Activated naive CD4-positive, alpha-beta T cell (primary cell): ENCODE results near the gene EFCAB13.
"Not testable (repeated sequence)": the region's sequence is repeated elsewhere in the genome, so short reads cannot be mapped to it uniquely, and the experiment has no call there.

ENCODE experiments used
- DNase-seq, 4 experiments: peaks; one replicate each; lab custom pipeline; 2025; lab: John Stamatoyannopoulos, UW

EFCAB13 gene

DNA sequence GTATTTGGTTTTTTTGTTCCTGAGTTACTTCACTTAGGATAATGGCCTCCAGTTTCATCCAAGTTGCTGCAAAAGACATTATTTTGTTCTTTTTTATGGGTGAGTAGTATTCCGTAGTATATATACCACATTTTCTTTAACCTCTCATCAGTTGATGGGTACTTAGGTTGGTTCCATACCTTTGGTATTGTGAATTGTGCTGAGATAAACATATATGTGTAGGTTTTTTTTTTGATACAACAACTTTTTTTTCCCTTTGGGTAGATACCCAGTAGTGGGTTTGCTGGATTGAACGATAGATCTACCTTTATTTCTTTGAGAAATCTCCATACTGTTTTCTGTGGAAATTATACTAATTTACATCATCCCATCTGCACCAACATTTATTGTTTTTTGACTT, 6.8 kb downstream of the EFCAB13 start:
- no peak for DNase-seq

DNA sequence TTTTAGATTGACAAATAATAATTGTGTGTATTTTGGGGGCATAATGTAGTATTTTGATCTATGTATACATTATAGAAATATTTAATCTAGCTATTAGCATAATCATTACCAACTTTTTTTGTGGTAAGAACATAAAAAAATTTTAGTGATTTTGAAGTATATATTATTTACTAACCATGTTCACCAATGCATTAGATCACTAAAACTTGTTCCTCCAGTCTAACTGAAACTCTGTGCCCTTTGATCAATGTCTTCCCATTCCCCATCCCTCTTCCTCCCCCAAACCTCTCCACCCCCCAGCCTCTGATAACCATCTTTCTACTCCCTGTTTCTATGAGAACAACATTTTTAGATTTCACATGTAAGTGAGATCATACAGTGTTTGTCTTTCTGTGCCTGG, 8.5 kb downstream of the EFCAB13 start:
- no peak for DNase-seq

GRCh38 chr17:47335101-47335936, 11.6 kb downstream of the EFCAB13 start:
- no peak for DNase-seq

GRCh38 chr17:47338026-47338425, 14.3 kb downstream of the EFCAB13 start:
- DNase-seq: no peak

- DNase-seq: no peak
Observed at GRCh38 chr17:47352848-47353247, 29.1 kb downstream of the EFCAB13 start.

GRCh38 chr17:47358652-47359051, 34.9 kb downstream of the EFCAB13 start:
- no peak for DNase-seq

DNA sequence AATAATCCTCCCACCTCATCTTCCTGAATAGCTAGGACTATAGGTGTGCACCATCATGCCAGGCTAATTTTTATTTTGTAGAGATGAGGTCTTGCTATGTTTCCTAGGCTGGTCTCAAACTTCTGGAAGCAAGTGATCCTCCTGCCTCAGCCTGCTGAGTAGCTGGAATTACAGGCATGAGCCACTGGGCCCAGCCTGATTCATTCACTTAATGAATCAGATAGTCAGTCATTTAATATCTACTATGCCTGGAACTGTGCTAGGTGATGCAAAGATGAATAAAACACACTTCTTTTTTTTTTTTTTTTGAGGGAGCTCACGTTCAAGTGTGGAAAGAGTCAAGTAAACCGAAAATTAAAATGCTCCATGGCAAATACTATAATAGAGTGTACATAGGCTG, 39.4 kb downstream of the EFCAB13 start:
- DNase-seq: no peak

DNA sequence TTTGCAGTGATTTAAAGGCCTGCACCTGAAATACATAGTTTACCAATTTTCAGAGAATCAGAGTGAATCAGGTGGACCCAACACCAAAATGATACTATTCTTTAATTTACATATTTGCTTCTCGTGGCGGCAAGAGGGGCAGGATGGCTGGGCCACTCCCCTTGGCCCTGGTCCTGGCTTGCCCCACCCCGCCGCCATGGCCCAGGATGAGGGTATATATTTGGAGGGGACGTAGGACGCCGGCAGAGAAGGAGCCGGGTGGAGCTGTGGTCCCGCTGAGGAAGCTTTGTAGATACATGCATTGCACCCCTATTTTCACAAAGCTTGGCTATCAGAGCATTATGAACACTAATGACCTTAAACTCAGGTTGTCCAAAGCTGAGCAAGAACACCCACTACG, 43.5 kb downstream of the EFCAB13 start:
- no peak for DNase-seq

- no peak for DNase-seq
Observed at GRCh38 chr17:47368262-47368661, 44.5 kb downstream of the EFCAB13 start.

GRCh38 chr17:47370899-47371298, 47.1 kb downstream of the EFCAB13 start:
- not testable (repeated sequence) for DNase-seq

DNA sequence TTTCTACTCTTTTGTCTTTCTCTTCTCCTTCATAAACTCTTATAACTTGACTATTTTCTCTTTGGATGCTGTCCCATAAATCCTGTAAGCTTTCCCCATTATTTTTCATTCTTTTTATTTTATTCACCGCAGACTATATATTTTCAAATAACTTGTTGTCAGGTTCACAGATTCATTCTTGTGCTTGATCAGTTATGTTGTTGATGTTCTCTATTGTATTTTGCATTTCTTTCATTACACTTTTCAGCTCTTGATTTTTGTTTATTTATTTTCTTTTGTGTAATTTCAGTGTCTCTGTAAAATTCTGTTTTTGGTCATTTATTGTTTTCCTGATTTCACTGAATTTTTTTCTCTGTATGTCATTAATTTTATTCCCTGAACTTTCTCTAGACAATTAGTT, 49.2 kb downstream of the EFCAB13 start:
- DNase-seq: no peak

- no peak for DNase-seq
Observed at GRCh38 chr17:47376247-47376646, 52.5 kb downstream of the EFCAB13 start.

- no peak for DNase-seq
Observed at GRCh38 chr17:47388825-47389224, 65.1 kb downstream of the EFCAB13 start.

DNA sequence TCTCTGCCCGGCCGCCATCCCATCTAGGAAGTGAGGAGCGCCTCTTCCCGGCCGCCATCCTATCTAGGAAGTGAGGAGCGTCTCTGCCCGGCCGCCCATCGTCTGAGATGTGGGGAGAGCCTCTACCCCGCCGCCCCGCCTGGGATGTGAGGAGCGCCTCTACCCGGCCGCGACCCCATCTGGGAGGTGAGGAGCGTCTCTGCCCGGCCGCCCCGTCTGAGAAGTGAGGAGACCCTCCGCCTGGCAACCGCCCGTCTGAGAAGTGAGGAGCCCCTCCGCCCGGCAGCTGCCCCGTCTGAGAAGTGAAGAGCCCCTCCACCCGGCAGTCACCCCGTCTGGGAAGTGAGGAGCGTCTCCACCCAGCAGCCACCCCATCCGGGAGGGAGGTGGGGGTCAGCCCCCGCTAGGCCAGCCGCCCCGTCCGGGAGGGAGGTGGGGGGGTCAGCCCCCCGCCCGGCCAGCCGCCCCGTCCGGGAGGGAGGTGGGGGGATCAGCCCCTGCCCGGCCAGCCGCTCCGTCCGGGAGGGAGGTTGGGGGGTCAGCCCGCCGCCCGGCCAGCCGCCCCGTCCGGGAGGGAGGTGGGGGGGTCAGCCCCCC, 73.9 kb downstream of the EFCAB13 start:
- DNase-seq: not testable (repeated sequence)

DNA sequence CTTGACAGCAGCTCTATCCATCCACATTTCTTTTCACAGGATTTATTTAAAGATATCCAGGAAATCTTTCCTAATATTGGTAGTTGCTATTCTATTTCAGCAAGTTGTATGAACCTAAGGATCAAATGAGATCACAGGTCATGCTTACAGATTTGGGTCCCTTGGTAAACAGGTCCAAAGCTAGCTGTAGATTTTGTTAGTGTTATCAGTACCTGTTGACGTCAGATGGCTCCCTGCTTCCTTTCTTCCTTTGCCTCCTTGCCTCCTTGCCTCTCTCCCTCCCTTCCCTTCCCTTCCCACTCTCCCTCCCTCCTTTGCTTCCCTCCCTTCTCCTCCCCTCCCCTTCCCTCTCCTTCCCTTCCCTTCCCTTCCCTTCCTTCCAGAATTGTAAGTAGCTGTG, 76.6 kb downstream of the EFCAB13 start:
- no peak for DNase-seq

- DNase-seq: no peak
Observed at GRCh38 chr17:47401100-47401499, 77.3 kb downstream of the EFCAB13 start.

DNA sequence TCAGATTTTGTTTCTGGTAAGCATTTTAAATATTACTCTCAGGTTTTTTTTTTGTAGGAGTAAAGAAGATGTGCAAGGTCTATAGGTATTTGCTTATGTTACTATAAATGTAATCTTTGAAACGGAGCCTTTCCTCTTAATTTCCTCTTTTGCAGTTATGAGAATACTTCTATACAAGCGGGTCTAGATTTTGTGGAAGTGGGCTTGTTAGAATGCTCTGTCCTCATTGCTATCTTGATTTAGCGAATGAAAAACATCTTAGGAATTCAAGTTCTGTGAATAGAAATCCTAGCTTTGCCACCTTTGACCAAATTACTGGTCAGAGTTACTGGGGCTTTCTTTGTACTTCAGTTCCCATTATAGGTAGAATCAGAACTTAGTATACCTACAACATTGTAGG, 80.3 kb downstream of the EFCAB13 start:
- DNase-seq: no peak

DNA sequence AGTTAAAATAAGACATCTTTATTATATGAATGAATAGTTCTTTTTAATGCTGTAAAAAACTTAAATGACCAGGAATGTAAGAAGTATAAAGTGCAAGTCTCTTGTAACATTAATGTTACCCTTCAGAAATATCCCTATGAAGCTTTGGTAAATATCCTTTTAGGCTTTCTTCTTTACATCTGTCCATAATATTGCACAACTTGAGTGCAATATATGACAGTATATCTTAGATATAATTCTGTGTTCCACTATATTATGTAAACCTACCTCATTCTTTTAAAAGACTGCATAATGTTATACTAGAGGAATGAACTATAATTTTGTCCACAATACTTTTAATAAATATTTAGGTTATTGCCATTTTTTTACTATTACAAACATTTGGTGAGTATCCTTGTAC, 81.1 kb downstream of the EFCAB13 start:
- no peak for DNase-seq

GRCh38 chr17:47413872-47414271, 90.1 kb downstream of the EFCAB13 start:
- no peak for DNase-seq

- no peak for DNase-seq
Observed at GRCh38 chr17:47414612-47415011, 90.9 kb downstream of the EFCAB13 start.

DNA sequence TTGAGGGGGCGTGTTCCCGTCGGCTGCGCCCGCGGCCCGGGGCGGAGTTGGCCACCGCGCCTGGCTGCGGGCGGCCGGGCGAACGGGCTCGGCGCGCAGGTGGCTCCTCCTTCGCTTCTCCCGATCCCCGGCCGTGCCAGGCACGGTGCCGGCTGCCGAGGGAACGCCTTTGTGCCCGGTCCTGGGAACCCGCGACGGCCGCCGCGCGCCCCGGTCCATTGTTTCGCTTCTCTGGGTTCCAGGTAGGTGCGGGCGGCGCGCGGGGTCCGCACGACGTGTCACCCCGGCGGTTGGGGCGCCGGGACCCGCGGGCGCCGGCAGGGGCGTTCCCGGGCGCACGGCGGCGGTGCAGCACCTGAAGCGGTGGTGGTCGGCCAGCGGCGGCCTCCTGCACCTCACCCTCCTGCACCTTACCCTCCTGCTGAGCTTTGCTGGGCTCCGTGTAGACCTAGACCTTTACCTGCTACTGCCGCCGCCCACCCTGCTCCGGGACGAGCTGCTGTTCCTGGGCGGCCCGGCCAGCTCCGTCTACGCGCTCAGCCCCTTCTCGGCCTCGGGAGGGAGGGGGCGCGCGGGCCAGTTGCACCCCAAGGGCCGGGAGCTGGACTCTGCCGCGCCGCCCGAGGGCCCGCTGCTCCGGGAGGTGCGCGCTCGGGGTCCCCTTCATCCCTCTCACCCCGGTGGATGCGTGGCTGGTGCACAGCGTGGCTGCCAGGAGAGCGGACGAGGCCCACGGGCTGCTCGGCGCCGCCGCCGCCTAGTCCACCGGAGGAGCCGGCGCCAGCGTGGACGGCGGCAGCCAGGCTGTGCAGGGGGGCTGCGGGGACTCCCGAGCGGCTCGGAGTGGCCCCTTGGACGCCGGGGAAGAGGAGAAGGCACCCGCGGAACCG, 99.9 kb downstream of the EFCAB13 start:
- no peak for DNase-seq

- not testable (repeated sequence) for DNase-seq
Observed at GRCh38 chr17:47425233-47425632, 101.5 kb downstream of the EFCAB13 start.
